GM12878 (cell line): ENCODE data around the gene KRTAP22-1.

Source experiments
- CTCF ChIP-seq, 3 experiments: IDR thresholded peaks in 2 of 3; conservative IDR thresholded peaks in 1 of 3; 2 replicates each; pipeline ENCODE4 v1.5.1; 2011; ENCODE audit warnings: low read depth in 3 of 3, low read length in 3 of 3, mild to moderate bottlenecking in 3 of 3, control low read depth in 2 of 3, moderate library complexity in 2 of 3, inconsistent platforms in 1 of 3, mixed read lengths in 1 of 3; ENCODE audit not compliant: control insufficient read depth in 2 of 3, insufficient read depth in 1 of 3; ENCODE audit errors: extremely low read depth in 1 of 3
- EGR1 ChIP-seq, 2 experiments: IDR thresholded peaks; 1 replicate in 1 of 2; 2 replicates in 1 of 2; pipeline ENCODE4 v1.6.1; 2011 to 2012; ENCODE audit warnings: low read depth in 2 of 2, low read length in 2 of 2, borderline replicate concordance in 1 of 2, mild to moderate bottlenecking in 1 of 2, moderate library complexity in 1 of 2
- KDM1A ChIP-seq: fragments of 200-600 bp; sonication (generic); IDR thresholded peaks from 2 replicates; pipeline ENCODE4 v1.6.1; 2016; ENCODE audit warnings: borderline replicate concordance
- MTA3 ChIP-seq: IDR thresholded peaks from 2 replicates; pipeline ENCODE4 v1.6.1; 2012; ENCODE audit warnings: low read length, inconsistent platforms, borderline replicate concordance
- MXI1 ChIP-seq: fragments of 150-350 bp; IDR thresholded peaks from 2 replicates; pipeline ENCODE4 v1.6.1; 2011; ENCODE audit warnings: low read depth, mild to moderate bottlenecking, inconsistent platforms, low read length, improper control_type of control experiment
- POLR2A ChIP-seq: IDR thresholded peaks from 2 replicates; pipeline ENCODE4 v1.6.1; 2011; ENCODE audit warnings: low read depth, mild to moderate bottlenecking, low read length
- REST ChIP-seq: IDR thresholded peaks from 2 replicates; pipeline ENCODE4 v1.6.1; 2012; ENCODE audit warnings: mild to moderate bottlenecking, low read depth, low read length
- SIN3A ChIP-seq: IDR thresholded peaks from 2 replicates; pipeline ENCODE4 v1.6.1; 2012; ENCODE audit warnings: low read depth, low read length, improper control_type of control experiment
- STAT3 ChIP-seq: IDR thresholded peaks from 2 replicates; pipeline ENCODE4 v1.6.1; 2011; ENCODE audit warnings: low read depth, low read length, improper control_type of control experiment
- USF1 ChIP-seq: IDR thresholded peaks from 2 replicates; pipeline ENCODE4 v1.6.1; 2011; ENCODE audit warnings: borderline replicate concordance, low read depth, mild to moderate bottlenecking, moderate library complexity, mixed read lengths, low read length; ENCODE audit not compliant: insufficient read depth; ENCODE audit errors: extremely low read length
- TF ChIP-seq, protein P1 (sequence below): fragments of 450-650 bp; IDR thresholded peaks from 2 replicates; pipeline ENCODE4 v1.6.1; 2017; ENCODE audit warnings: antibody characterized with exemption, mild to moderate bottlenecking, moderate library complexity
- TF ChIP-seq, protein P2 (sequence below): fragments of 450-650 bp; IDR thresholded peaks from 2 replicates; pipeline ENCODE4 v1.6.1; 2014; ENCODE audit warnings: mild to moderate bottlenecking

DNA sequence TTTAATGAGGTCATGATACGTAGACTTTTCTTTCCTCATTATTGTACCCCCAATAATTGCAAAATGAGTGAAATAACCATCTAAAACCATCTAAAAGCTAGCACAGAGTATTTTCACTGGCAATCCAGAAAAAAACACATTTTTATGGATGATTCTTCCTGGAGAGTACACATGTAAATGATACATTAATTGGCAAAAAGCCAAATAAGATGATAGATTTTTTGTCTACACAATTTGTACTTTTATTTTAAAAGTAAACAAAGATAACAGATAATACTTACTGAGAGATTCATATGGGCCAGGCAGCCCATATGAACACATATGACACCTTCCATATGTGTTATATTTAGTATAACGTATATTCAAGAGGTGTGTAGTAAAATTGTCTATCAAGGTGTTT lies 37.3 kb upstream of the KRTAP22-1 start:
- TF ChIP-seq POLR2A (no peak), USF1 (no peak), REST (no peak), STAT3 (no peak), KDM1A (no peak), MTA3 (no peak), MXI1 (no peak), EGR1 (IDR thresholded peaks at IDR 0.05; ENCODE audit: borderline replicate concordance in 1 of 2, low read depth in 2 of 2, low read length in 2 of 2) (no peak), SIN3A (no peak), CTCF (IDR thresholded peaks at IDR 0.05 in 2 of 3, conservative IDR thresholded peaks at IDR 0.05 in 1 of 3; ENCODE audit: control insufficient read depth in 2 of 3, extremely low read depth in 1 of 3, insufficient read depth in 1 of 3, low read depth in 3 of 3, low read length in 3 of 3) (no peak)
- TF ChIP-seq, protein P1, sequence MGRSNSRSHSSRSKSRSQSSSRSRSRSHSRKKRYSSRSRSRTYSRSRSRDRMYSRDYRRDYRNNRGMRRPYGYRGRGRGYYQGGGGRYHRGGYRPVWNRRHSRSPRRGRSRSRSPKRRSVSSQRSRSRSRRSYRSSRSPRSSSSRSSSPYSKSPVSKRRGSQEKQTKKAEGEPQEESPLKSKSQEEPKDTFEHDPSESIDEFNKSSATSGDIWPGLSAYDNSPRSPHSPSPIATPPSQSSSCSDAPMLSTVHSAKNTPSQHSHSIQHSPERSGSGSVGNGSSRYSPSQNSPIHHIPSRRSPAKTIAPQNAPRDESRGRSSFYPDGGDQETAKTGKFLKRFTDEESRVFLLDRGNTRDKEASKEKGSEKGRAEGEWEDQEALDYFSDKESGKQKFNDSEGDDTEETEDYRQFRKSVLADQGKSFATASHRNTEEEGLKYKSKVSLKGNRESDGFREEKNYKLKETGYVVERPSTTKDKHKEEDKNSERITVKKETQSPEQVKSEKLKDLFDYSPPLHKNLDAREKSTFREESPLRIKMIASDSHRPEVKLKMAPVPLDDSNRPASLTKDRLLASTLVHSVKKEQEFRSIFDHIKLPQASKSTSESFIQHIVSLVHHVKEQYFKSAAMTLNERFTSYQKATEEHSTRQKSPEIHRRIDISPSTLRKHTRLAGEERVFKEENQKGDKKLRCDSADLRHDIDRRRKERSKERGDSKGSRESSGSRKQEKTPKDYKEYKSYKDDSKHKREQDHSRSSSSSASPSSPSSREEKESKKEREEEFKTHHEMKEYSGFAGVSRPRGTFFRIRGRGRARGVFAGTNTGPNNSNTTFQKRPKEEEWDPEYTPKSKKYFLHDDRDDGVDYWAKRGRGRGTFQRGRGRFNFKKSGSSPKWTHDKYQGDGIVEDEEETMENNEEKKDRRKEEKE, result no peak
- TF ChIP-seq, protein P2, sequence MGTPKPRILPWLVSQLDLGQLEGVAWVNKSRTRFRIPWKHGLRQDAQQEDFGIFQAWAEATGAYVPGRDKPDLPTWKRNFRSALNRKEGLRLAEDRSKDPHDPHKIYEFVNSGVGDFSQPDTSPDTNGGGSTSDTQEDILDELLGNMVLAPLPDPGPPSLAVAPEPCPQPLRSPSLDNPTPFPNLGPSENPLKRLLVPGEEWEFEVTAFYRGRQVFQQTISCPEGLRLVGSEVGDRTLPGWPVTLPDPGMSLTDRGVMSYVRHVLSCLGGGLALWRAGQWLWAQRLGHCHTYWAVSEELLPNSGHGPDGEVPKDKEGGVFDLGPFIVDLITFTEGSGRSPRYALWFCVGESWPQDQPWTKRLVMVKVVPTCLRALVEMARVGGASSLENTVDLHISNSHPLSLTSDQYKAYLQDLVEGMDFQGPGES, result no peak
